ENCODE data around the gene GNA12.
"Not testable (repeated sequence)": the region's sequence is repeated elsewhere in the genome, so short reads cannot be mapped to it uniquely, and the experiment has no call there.

Gene GNA12

DNA sequence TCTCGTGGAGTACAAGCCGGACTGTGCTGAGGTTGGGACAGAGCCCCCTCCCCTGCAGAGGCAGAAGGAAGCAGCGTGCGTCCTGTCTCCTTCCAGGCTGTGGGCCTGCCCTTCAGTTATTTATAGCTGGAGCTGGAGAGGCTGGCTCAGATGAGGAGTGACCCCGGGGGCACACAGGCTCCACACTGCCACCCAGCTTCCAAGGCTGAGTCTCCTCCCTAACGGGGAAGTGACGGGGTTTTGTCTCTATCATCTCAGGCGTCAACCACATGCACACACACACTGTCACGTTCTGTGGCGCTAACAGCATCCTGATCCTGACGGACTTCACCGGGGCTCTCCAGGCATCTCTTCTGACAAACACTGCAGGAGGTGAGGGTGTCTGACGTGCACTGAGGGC lies 130.7 kb downstream of the GNA12 start:
- no peak for DNase-seq (ENCODE audit: low spot score)

DNA sequence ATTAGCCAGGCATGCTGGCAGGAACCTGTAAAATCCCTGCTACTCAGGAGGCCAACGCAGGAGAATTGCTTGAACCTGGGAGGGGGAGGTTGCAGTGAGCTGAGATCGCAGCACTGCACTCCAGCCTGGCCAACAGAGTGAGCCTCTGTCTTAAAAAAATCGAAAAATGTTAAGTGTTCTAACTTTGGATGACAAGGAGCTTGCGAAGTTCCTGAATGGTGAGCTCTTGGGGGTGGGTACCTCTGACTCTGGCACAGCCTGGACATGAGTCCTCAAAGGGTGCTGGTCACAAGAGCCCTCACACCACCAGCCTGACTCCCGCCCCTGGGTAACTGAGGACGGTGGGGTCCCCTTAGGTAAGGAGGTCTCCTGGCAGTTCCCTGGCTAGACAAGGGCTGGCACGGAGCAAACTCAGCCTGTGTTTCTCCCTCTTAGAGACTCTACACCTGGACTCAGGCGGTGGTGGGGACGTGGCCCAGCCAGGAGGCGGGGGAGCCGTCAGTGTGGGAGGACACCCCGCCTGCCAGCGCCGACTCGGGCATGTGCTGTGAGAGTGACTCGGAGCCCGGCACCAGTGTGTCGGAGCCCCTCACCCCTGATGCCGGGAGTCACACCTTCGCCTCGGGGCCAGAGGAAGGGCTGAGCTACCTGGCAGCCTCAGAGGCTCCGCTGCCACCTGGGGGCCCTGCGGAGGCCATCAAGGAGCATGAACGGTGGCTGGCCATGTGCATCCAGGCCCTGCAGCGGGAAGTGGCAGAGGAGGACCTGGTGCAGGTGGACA lies 132.0 kb downstream of the GNA12 start:
- DNase-seq (ENCODE audit: low spot score) = no peak

DNA sequence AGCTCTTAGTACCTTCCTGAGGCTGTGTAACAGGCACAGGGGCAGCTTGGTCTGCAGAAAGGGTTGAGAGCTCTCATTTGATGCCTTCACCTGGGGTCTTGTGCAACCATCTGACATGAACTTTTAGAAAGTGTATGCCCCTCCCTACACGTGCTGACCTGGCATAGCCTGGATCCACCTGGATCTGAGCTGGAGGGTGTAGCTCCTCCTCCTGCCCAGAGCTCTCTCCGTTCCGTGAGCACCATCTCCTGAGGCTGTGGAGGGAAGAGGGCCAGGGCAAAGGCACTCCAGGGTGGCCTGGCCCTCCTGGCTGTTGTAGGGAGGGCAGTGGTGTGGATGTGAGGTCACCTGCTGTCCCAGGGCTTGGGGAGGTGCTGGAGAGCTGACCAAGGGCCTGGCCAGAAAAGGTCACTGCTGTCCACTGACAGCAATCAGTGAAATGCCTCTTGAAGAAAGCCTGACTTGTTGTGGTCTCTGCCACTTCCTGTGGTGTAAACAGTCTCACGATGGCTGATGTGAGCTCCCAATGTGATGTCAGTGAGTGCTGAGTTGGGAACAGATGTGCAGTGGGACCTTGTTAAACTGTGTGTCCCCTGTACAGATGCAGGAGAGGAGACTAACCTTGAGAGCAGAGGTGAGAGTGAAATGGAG lies 133.1 kb downstream of the GNA12 start:
- peak; percentile 47 for DNase-seq (ENCODE audit: low spot score)

DNA sequence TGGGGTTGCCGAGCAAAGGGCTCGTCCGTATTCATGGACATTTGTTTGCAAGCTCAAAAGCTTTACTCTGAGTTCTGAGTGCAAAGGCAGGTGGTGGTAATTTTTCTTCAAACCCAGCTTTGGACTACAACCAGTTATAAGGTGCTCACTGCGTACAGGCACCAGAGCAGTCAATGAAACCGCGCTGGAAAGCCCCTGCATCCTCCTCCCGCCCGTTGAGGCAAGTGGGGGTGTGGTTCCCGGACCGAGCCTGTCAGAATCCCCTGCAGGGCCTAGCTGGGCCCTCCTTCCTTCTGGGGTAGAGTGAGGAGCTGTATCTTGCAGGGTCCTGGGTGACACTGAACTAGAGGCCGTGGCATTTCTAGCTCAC lies 133.8 kb downstream of the GNA12 start:
- peak; percentile 62 for DNase-seq (ENCODE audit: low spot score)

DNA sequence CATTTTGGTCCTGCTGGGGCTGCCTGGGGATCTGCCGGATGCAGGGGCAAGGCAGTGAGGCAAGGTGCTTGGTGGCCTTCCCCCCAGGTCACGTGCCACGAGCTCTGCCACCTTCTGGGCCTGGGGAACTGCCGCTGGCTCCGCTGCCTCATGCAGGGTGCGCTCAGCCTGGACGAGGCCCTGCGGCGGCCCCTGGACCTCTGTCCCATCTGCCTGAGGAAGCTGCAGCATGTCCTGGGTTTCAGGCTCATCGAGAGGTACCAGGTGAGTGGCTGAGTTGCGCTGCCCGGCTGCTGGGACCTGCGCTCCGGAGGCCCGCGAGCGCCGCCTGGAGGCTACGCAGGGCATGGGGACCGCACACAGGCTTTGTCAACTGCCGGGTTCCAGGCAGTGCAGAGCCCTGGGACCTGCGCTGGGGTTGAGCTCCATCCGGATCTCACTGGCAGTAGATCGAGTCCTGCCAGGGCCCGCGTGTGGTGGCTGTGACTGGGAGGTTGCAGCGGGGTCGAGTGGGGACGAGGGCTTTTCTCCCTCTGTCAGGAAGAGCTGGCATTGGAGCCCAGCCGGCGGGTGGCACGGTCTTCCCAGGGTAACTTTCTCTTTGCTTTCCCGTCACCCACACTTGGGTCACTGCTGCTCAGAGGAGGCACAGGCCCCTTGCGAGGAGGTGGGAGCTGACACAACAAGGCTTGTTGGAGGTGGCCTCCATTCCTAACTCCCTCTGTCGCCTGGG lies 134.4 kb downstream of the GNA12 start:
- DNase-seq (ENCODE audit: low spot score) = peak; percentile 75

DNA sequence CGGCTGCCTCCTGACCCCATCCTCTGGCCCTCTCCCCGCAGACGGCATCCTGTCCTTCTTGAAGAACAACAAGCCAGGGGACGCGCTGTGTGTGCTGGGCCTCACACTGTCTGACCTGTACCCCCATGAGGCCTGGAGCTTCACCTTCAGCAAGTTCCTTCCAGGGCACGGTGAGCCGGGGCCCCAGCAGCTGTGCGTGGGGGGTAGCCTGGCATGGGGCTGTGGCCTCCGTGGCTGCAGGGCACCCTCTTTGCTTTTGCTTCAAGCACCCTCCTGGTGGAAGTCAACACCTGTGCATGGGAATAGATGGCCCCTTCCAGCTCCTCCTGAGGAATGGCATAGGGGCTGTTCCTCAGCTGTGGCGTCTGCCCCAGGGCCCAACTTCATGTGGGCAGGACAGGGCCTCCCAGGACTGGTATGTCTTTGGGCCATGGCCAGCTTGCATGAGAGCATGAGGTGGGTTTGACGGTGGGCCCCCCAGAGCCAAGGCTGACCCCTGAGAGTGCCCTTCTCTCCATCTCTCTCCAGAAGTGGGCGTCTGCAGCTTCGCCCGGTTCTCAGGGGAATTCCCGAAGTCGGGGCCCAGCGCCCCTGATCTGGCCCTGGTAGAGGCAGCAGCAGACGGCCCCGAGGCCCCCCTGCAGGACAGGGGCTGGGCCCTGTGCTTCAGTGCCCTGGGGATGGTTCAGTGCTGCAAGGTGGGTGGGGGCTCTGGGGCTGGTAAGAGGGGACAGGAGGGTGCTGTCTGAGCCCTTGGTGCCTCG lies 135.4 kb downstream of the GNA12 start:
- no peak for DNase-seq (ENCODE audit: low spot score)

DNA sequence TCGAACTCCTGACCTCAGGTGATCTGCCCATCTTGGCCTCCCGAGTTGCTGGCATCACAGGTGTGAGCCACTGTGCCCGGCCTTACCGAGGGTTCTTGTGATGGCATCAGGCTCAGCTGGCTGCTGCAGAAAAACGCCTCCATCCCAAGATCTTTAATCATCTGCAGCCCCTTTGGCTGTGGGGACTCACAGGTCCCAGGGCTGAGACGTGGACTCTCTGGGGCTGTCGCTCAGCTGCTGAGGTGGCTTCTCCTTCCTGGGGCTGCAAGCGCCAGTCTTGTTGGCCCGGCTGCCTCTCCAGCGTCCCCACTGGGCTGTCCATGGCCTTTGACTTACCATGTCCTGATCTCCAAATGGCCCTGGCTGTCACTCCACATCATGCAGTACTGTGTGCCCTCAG lies 136.1 kb downstream of the GNA12 start:
- DNase-seq (ENCODE audit: low spot score) = no peak

DNA sequence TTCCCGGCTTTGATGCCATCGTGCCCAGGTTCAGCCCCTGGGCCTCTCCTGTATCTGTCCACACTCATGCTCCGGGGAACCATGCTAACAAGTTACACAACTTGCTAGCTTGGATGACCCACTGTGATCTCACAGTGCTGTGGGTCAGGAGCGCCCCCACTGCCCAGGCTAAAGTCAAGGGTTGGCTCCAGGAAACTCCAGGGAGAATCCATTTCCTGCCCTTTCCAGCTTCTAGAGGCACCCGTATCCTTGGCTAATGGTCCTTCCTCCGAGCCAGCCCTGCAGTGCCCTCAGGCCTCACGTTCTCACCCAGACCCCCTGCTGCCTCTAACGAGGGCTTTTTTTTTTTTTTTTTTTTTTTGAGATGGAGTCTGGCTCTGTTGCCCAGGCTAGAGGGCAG lies 136.6 kb downstream of the GNA12 start:
- DNase-seq (ENCODE audit: low spot score) = no peak

DNA sequence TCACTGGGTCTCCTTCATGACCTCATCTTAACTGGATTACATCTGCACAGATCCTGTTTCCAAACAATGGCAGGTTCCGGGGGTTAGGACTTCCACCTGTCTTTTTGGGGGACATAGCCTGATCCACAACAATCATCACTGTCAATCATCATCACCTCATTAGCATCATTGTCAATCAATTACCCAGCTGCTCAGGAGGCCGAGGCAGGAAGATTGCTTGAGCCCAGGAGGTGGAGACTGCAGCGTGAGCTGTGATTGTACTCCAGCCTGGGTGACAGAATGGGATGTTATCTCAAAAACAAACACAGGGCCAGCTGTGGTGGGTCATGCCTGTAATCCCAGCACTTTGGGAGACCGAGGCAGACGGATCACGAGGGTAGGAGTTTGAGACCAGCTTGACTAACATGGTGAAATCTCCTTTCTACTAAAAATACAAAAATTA lies 137.4 kb downstream of the GNA12 start:
- no peak for DNase-seq (ENCODE audit: low spot score)

DNA sequence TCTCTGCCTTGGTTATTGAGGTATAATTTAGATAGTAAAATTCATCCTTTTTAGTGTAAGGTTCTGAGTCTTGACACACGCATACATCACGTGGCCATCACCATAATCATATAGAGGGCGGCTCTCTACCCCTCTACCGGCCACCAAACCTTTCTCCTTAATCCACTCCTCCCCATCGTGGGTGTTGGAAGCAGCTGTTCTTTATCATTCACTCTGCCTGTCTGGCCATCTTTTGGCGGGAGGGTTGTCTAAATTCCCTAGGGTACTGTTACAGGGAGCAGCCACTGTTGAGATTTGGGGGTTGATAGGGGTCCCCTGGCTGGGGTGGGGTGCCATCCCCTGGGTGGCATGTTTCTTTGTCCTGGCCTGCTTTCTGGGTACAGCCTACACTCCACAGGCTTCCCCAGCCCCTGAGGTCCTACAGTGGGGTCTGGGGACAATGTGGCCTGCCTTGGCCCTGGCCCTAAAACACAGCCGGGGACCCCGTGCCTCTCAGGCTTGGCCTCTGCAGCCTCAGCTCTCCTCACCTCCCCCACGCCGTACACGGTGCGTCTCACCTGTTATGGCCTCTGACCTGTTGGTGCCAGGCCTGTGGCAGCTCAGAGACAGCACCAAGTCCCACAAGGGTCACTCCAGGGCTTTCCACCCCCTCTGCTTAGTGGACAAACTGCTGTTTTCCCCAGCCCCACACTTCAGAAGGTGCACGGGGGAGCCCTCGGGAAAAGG lies 138.6 kb downstream of the GNA12 start:
- DNase-seq (ENCODE audit: low spot score) = no peak

DNA sequence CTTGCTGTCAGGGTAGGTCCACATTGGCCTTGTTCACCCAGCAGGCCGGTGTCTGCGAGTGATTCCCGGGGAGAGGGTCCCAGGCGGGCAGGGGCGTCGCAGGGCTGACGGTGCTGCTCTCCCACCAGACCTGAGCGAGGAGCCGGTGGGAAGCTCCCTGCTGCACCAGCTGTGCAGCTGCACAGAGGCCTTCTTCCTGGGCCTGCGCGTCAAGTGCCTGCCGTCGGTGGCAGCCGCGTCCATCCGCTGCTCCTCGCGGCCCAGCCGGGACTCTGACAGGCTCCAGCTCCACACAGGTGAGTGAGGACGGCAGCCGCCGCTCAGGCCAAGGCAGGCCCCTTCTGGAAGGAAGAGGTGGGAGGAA lies 141.5 kb downstream of the GNA12 start:
- DNase-seq (ENCODE audit: low spot score) = no peak

DNA sequence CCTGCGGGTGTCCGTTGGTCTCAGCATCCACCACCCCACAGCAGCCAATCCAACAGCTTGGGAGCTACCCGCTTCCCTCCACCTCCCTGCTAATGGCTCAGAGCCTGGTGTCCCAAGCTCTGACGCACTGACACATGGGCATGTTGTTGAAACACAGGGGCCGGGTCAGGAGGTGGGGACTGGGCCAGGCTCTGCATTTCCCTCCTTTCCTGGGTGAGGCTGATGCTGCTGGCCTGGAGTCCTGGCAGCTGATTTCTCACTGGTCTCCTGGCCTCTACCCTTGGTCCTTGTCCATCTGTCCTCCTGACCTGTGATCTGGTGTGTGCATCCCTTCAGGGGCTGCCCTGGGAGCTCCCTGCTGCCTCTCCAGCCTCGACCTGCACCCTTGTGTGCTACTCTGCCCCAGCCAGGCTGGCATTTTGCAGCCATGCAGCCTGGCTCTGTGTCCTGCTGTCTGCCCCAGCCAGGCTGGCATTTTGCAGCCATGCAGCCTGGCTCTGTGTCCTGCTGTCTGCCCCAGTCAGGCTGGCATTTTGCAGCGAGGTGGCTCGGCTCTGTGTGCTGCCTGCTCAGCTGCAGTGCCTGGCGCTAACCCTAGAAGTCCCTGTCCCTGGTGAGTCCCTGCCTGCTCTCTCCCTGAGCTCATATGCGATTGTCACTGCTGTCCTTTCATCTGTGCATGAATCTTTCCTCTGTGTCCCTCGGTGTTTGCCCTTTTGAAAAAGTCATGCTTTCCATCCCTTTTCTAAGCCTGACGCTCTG lies 142.1 kb downstream of the GNA12 start:
- no peak for DNase-seq (ENCODE audit: low spot score)

DNA sequence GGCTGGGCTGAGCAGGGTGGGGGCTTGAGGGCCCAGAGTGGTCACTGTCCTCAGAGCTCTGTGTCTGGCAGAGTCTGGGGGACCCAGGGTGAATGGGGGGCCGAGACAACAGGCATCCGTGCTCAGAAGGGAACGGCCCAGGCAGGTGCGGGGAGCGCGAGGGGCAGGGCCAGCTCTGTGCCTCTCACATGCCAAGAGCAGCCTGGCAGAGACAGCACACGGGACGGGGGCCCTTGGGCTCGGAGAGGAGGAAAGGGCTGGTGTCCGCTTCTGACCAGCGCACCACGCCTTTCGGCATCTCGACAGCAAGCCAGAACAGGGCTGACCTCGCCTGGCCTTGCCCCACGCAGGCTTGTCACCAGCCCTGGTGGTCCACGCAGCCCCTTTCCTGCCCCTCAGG lies 142.7 kb downstream of the GNA12 start:
- DNase-seq (ENCODE audit: low spot score) = no peak

DNA sequence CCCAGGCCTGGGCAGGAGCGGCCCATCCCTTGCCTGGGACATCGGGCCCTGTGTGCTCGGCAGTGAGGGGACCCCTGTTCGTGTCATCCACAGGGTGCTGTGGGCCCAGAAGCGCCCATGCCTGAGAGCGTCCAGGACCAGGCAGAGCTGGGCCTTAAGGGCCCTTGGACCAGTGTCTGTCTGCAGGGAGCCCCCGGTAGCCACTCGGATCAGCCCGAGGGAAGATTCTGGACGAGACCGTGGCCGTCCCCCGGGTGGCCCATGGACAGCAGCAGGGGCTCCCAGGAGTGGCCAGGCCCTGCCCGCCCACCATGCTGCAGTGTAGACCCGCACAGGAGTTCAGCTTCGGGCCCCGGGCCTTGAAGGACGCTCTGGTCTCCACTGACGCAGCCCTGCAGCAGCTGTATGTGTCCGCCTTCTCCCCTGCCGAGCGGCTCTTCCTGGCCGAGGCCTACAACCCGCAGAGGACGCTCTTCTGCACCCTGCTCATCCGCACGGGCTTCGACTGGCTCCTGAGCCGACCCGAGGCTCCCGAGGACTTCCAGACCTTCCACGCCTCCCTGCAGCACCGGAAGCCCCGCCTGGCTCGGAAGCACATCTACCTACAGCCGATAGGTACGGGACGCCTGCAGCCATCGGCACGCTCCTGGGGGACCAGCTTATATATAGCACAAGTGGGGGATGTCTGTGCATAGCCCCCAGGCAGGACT lies 143.8 kb downstream of the GNA12 start:
- no peak for DNase-seq (ENCODE audit: low spot score)

DNA sequence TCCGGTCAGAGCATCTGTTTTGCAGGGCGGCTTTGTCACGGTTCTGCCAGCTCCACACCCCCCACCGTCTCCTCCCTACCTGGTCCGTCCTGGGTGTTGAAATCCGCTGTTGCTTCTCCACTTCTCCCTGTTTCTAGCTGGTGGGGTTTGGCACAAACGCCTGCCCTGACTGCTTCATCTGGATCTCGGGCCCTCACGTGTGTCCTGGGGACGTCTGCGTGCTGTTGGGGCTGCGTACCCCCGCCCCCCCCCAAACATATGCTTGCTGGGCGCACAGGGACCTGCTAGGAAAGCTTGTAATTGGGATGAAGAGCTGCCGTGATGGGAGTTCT lies 144.9 kb downstream of the GNA12 start:
- DNase-seq (ENCODE audit: low spot score) = no peak

DNA sequence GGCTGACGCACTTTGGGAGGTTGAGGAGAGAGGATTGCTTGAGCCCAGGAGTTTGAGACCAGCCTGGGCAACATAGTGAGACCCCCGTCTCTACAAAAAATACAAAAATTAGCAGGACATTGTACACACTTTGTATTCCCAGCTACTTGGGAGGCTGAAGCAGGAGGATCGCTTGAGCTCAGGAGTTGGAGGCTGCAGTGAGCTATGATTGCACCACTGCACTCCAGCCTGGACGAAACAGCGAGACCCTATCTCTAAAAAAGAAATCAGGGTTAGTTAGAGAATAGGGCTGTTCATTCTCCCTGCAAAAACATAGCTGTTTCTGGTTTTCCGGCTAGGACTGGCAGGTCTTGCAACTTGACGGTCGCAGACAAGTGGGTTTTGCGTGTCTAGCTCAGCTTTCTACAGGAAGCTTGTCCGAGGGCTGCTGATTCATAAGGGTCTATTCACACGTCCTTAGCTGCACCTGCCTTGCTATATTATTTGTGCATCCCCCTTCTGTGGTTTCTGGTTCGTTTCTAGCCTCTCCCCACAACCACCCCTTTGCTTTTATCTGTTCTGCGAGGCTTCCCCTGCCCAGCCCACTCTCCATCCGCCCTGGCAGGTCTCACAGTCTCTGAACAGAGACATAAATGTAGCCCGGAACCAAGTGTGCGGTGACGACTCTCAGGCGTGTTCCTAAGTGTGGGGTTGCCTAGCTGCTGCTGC lies 145.4 kb downstream of the GNA12 start:
- peak; percentile 77 for DNase-seq (ENCODE audit: low spot score)

DNA sequence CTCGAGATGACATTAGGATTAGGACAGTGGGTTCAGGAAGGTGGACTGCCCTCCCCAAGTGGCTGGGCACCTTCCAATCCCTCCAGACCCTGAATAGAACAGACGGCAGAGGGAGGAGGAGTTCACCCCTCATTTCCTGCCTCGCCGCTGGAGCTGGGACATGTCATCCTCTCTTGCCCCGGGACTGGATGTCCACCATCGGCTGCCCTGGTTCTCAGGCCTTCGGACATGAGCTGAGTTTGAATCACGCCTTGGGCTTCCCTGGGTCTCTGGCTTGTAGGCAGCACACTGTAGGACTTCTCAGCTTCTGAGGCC lies 150.0 kb downstream of the GNA12 start:
- not testable (repeated sequence) for DNase-seq (ENCODE audit: low spot score)

DNA sequence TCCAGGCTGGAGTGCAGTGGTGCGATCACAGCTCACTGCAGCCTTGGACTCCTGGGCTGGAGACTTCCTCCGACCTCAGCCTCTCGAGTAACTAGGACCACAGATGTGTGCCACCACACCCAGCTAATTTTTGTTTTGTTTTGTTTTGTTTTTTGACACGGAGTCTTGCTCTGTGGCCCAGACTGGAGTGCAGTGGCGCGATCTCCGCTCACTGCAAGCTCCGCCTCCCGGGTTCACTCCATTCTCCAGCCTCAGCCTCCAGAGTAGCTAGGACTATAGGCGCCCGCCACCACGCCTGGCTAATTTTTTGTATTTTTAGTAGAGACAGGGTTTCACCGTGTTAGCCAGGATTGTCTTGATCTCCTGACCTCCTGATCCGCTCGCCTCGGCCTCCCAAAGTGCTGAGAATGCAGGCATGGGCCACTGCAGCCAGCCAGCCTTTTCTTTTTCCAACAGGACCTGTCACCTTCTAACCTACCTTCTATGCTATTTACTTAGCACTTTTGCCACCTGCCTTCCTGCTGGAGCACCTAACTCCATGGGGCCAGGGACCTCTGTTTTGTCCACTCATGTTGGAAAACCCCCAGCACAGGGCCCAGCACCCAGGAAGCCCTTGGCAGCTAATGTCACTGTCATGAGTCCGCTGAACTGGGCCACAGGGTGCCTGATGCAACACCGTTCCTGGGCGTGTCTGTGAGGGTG lies 150.5 kb downstream of the GNA12 start:
- DNase-seq (ENCODE audit: low spot score) = not testable (repeated sequence)

DNA sequence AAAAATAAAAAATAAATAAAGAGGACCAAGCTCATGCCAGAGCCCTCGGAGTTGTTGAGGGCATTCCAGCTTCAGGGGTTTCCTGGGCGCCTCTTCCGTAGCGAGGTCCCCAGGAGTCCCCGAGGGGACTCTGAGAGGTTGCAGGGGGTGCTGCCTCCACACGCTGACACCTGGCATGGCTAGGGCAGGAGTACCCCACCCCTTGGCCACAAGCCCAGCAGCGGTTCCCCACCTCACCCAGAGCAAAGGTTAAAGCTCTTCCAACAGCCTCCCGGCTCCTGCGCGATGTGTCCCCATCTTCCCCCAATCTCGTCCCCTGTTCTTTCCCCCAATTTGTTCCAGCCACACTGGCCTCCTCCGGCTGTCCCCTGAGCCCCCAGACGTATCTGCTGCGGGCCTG lies 151.6 kb downstream of the GNA12 start:
- DNase-seq (ENCODE audit: low spot score) = no peak
